GM12891 (cell line): ENCODE results near the gene TNK2.
A peak's percentile ranks its signal among the peaks of the same experiment; 100 is the strongest.

ENCODE experiments used
- DNase-seq: peaks from one replicate; pipeline ENCODE4 v3.0.0; 2011; ENCODE audit warnings: low spot score; ENCODE audit not compliant: insufficient read length
- FAIRE-seq: peaks from 2 replicates; lab custom pipeline; 2011; peaks lifted over from hg19 to GRCh38; lab: Jason Lieb, UNC
- PAX5 ChIP-seq: IDR thresholded peaks from 2 replicates; pipeline ENCODE4 v1.6.1; 2011; ENCODE audit warnings: low read length, moderate library complexity, mild to moderate bottlenecking; ENCODE audit not compliant: insufficient read depth, severe bottlenecking
- POLR2A ChIP-seq: IDR thresholded peaks from 2 replicates; pipeline ENCODE4 v1.6.1; 2011; ENCODE audit warnings: low read depth, low read length, control low read depth
- POLR2AphosphoS5 ChIP-seq: IDR thresholded peaks from 2 replicates; pipeline ENCODE4 v1.6.1; 2011; ENCODE audit warnings: low read depth, low read length, control low read depth
- POU2F2 ChIP-seq: IDR thresholded peaks from 2 replicates; pipeline ENCODE4 v1.6.1; 2011; ENCODE audit warnings: low read depth, mild to moderate bottlenecking, control low read depth, low read length, moderate library complexity
- SPI1 ChIP-seq: IDR thresholded peaks from 2 replicates; pipeline ENCODE4 v1.6.1; 2011; ENCODE audit warnings: low read depth, low read length, control low read depth
- TAF1 ChIP-seq: IDR thresholded peaks from 2 replicates; pipeline ENCODE4 v1.6.1; 2011; ENCODE audit warnings: low read depth, low read length, control low read depth

TNK2 gene

DNA sequence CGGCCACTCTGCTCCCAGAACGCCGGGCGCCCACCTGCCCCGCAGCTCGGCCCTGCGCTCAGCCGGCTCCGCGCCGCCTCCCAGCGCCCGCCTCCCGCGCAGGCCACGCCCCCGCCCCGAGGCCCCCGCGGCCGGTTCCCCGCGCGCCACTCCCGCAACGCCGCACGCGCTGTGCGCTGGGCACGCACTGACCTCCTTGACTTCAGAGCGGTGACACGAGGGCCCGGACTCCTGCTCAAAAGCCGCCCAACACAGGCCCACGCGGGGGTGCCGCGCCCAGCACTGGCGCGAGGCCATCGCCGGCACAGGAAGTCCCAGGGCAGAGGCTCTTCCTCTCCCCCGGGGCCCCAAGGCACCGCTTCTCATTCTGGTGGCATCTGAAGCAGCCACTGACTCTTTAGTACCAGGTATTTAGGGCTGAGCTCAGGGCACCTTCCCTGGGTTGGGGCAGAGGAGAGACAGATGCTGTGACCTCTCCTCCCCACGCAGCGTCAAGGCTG, 12.4 kb downstream of the TNK2 start:
- peak; percentile 38 for FAIRE-seq
- TF ChIP-seq SPI1 (peak; percentile 38; the same call in 1 of the 2 replicates), POU2F2 (no peak)
- peak; percentile 67 for DNase-seq

DNA sequence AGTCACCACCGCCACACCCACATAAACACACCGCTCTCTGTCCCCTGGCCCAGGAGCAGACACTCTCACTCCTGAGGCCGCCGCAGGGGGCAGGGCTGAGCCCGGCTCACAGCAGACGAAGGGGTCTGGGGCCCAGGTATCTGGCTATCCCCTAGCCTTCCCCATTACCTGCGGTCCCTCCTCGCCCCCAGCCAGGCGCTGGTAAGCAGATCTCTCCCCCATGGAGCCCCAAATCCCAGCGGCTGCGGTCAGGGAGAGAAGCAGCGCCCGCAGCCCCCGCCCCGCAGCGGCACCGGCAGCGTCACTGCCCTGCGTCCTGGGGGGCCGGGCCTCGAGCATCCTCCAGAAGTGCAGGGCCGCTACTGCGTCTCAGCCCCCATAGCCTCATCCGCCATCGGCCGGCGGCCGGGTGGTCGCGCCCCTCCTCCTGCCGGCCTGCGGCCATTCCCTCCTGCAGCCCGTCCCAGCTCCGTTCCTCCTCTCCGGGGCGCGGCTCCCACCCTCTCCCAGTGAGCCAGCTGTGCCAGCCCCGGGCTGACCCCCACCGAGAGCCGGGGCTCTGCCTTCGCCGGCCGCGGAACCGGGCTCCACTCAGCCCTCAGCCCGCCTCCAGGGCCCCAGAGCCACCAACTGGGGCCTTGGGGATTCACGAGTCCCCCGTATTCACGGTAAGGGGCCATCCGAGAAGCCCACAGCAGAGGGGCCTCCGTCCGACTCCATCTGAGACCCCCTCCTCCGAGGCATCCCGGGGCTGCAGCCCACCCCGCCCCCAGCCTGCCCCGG, 13.1 kb downstream of the TNK2 start:
- TF ChIP-seq POU2F2, result no peak
- no peak for TF ChIP-seq TAF1
- TF ChIP-seq POLR2AphosphoS5, result no peak
- no peak for TF ChIP-seq POLR2A
- TF ChIP-seq PAX5, result no peak
- TF ChIP-seq SPI1, result no peak
- peak; percentile 66 for FAIRE-seq
- DNase-seq, result peak; percentile 83

- no peak for TF ChIP-seq TAF1
- no peak for TF ChIP-seq PAX5
- TF ChIP-seq POU2F2, result no peak
- no peak for TF ChIP-seq POLR2AphosphoS5
- no peak for TF ChIP-seq SPI1
- no peak for TF ChIP-seq POLR2A
- FAIRE-seq (no peak), DNase-seq (no peak)
These were observed 14.4 kb downstream of the TNK2 start for GRCh38 chr3:195893916-195894465.

- TF ChIP-seq POLR2AphosphoS5 (no peak), POU2F2 (no peak), SPI1 (no peak), PAX5 (no peak), POLR2A (no peak), TAF1 (no peak)
- no peak for DNase-seq
- no peak for FAIRE-seq
These were observed 14.8 kb downstream of the TNK2 start for GRCh38 chr3:195893516-195893915.

DNA sequence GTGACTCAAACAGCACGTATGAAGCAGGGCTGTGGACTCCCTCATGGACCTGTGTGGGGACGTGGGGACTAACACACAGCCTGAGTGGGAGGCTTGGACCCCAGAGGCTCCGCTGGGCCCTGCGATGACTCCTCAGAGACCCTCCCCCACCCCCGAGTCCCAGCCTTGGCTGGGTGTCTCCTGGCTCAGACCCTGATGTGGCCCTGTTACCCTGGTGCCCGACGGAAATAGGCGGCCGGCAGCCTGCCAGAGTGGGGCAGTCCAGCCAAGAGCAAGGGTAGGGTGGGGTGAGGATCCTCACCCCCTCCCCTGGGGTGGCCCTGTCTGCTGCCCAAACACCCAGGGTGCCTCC, 15.3 kb downstream of the TNK2 start:
- no peak for FAIRE-seq
- DNase-seq, result no peak
- TF ChIP-seq PAX5 (no peak), TAF1 (no peak), SPI1 (no peak), POLR2A (no peak), POU2F2 (no peak), POLR2AphosphoS5 (no peak)

GRCh38 chr3:195892105-195893043, 16.0 kb downstream of the TNK2 start:
- no peak for DNase-seq
- FAIRE-seq, result no peak
- no peak for TF ChIP-seq POLR2AphosphoS5
- TF ChIP-seq TAF1, result no peak

- FAIRE-seq, result no peak
- TF ChIP-seq POLR2A (no peak), POLR2AphosphoS5 (no peak), TAF1 (no peak), SPI1 (no peak), PAX5 (no peak), POU2F2 (no peak)
- no peak for DNase-seq
These were observed 16.8 kb downstream of the TNK2 start for GRCh38 chr3:195891431-195892104.

DNA sequence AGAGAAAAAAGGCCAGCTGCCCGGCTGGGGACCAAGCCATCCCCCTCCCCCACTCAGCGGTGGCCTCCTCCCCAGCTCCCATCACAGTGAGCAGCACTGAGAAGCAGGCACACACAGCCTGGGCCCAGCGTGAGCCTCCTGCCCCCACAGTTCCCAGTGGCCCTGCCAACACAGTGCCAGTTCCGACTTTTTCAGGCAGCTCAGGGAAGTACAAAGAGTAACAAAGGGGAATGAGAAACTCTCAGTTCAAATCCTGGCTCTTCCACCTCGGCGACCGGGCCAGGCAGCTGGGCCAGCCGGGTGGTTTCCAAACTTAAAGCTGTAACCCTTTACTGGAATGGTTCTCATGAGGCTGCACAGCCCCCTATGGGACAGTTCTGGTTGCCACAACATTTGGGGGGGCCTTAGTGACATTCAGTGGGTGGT, 18.5 kb downstream of the TNK2 start:
- FAIRE-seq (no peak), DNase-seq (no peak)
- TF ChIP-seq PAX5, result no peak
- TF ChIP-seq POU2F2, result no peak
- no peak for TF ChIP-seq SPI1
- TF ChIP-seq POLR2AphosphoS5, result no peak
- no peak for TF ChIP-seq TAF1
- TF ChIP-seq POLR2A, result no peak

DNA sequence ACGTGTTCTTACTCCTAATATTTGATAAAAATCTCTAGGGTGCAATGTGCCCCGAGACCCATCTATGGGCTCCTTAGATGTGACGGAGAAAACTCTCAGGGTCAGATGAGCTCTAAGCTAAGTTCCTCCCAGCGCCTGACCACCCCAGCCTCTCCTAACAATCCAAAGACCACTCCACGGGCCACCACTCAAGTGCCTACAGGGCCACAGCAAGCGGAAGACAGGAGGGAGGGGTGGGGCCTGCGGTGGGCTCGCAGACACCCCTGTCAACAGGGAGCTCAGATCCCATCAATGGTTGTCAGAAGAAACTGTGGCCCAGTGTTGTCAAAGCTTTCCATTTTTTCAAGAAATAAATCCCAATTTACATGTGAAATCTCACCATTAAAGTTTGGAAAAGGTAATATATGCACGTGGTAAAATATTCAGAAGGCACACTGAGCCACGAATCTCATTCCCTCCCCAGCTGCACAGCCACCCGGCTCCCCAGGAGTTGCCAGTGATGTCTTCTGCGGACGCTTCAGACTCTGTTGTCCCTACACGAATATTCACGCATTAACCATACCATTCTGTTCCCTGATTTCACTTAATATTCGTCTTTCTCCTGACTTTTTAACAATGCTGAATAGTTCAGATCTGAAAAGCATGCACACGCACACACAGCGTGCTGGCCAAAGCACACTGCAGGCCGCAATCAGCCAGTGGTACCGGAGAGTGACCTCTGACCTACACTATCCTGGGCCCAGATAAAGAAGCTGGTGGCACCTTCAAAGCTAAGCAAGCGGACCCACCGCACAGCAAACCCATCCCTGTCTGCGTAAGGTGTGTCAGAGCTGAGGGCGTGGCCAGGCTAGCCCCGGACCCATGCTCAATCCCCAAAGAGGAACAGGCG, 19.1 kb downstream of the TNK2 start:
- no peak for FAIRE-seq
- TF ChIP-seq PAX5 (no peak), TAF1 (no peak), POLR2AphosphoS5 (no peak), POU2F2 (no peak), POLR2A (no peak), SPI1 (no peak)
- DNase-seq, result no peak
